Measurements from ENCODE around the gene RAVER1. TPM values are rescaled to one million over a fixed set of nuclear protein-coding genes. Genes with fewer than 3 reads are reported as not detected.

The RAVER1 gene
- total and polyA plus RNA-seq, 2 of the 13 experiments (the other 11 are each of a cell fraction or from before 2014, with no cell fraction given): 3.6 to 7.9 TPM

- 0 out of 2 replicates have a peak, but pooled peaks have one; percentile 36 for TF ChIP-seq ZHX2 (IDR thresholded peaks at IDR 0.05; ENCODE audit: low read depth)
- TF ChIP-seq ZHX2 (CRISPR knock-in tag; IDR thresholded peaks at IDR 0.05; ENCODE audit: borderline replicate concordance): 0 out of 2 replicates have a peak, but pooled peaks have one; percentile 48
- TF ChIP-seq ZNF432 (CRISPR knock-in tag; IDR thresholded peaks at IDR 0.05; ENCODE audit: borderline replicate concordance): no peak
- TF ChIP-seq ZBTB20 (CRISPR knock-in tag; IDR thresholded peaks at IDR 0.05; ENCODE audit: borderline replicate concordance, low read depth): no peak; the same call in 1 of the 2 replicates
- TF ChIP-seq HNRNPLL (IDR thresholded peaks at IDR 0.05; ENCODE audit: low read depth, low read length, poor library complexity, severe bottlenecking): peak; percentile 94
- TF ChIP-seq ESRRA (CRISPR knock-in tag; IDR thresholded peaks at IDR 0.05; ENCODE audit: low read depth): peak; percentile 63; the same call in 1 of the 2 replicates
- peak; percentile 91 for TF ChIP-seq PHF8 (CRISPR knock-in tag; IDR thresholded peaks at IDR 0.05)
- TF ChIP-seq MLX (CRISPR knock-in tag; IDR thresholded peaks at IDR 0.05): no peak
- TF ChIP-seq ISL2 (CRISPR knock-in tag; IDR thresholded peaks at IDR 0.05): peak; percentile 51; the same call in 1 of the 2 replicates
- peak; percentile 87 for TF ChIP-seq ASH2L (IDR thresholded peaks at IDR 0.05; ENCODE audit: insufficient read length, low read depth, low read length)
- no peak for TF ChIP-seq ZNF296 (CRISPR knock-in tag; conservative IDR thresholded peaks at IDR 0.05)
- no peak for TF ChIP-seq FOXP1 (IDR thresholded peaks at IDR 0.05)
- TF ChIP-seq FOXP1 (CRISPR knock-in tag; IDR thresholded peaks at IDR 0.05): no peak
- no peak for TF ChIP-seq PBX3 (CRISPR knock-in tag; IDR thresholded peaks at IDR 0.05; ENCODE audit: borderline replicate concordance)
- peak; percentile 82; the same call in 1 of the 2 replicates for TF ChIP-seq ZBTB46 (CRISPR knock-in tag; IDR thresholded peaks at IDR 0.05; ENCODE audit: borderline replicate concordance)
- peak; percentile 78 for TF ChIP-seq SAP130 (CRISPR knock-in tag; IDR thresholded peaks at IDR 0.05; ENCODE audit: low read depth)
- TF ChIP-seq EHMT2 (IDR thresholded peaks at IDR 0.05; ENCODE audit: borderline replicate concordance, low read depth, low read length): no peak
- no peak for TF ChIP-seq CHCHD3 (CRISPR knock-in tag; IDR thresholded peaks at IDR 0.05)
- TF ChIP-seq ZFP62 (CRISPR knock-in tag; IDR thresholded peaks at IDR 0.05): no peak
- peak; percentile 76 for TF ChIP-seq MAX (IDR thresholded peaks at IDR 0.05)
Observed at GRCh38 chr19:10332965-10333757, at the start of gene RAVER1 (continued).

Data from HepG2 (cell line).